Esophagus squamous epithelium (tissue), 4 donors: ENCODE measurements around the gene ENOX1.

Experiments
- POLR2A ChIP-seq, 4 donors: fragments of 450-650 bp; IDR thresholded peaks; one replicate each; pipeline ENCODE4 v1.6.1; 2017; ENCODE audit warnings: antibody characterized with exemption in 4 of 4, mild to moderate bottlenecking in 4 of 4, moderate library complexity in 3 of 4
- TF ChIP-seq, protein P1 (sequence below), 6 experiments: fragments of 450-650 bp in 4 of 6; fragments of 200-600 bp in 2 of 6; sonication (generic) in 2 of 6; IDR thresholded peaks; one replicate each; pipeline ENCODE4 v1.5.1; 2016 to 2019; ENCODE audit warnings: antibody characterized with exemption in 6 of 6, mild to moderate bottlenecking in 4 of 6, moderate library complexity in 4 of 6

- TF ChIP-seq, protein P1, sequence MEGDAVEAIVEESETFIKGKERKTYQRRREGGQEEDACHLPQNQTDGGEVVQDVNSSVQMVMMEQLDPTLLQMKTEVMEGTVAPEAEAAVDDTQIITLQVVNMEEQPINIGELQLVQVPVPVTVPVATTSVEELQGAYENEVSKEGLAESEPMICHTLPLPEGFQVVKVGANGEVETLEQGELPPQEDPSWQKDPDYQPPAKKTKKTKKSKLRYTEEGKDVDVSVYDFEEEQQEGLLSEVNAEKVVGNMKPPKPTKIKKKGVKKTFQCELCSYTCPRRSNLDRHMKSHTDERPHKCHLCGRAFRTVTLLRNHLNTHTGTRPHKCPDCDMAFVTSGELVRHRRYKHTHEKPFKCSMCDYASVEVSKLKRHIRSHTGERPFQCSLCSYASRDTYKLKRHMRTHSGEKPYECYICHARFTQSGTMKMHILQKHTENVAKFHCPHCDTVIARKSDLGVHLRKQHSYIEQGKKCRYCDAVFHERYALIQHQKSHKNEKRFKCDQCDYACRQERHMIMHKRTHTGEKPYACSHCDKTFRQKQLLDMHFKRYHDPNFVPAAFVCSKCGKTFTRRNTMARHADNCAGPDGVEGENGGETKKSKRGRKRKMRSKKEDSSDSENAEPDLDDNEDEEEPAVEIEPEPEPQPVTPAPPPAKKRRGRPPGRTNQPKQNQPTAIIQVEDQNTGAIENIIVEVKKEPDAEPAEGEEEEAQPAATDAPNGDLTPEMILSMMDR (IDR thresholded peaks at IDR 0.05): no peak
- no peak for TF ChIP-seq POLR2A (IDR thresholded peaks at IDR 0.05)
Observed at GRCh38 chr13:43293561-43293960, 493.2 kb downstream of the ENOX1 start.
